Activated CD4-positive, alpha-beta T cell treated with anti-CD3 and anti-CD28 coated beads for 1 hour (primary cell): ENCODE measurements around the gene SLC9A9.
"Not testable (repeated sequence)": the region's sequence is repeated elsewhere in the genome, so short reads cannot be mapped to it uniquely, and the experiment has no call there.

Experiments
- DNase-seq: peaks from one replicate; pipeline ENCODE4 v3.0.0-alpha.2; 2020

Gene SLC9A9

DNA sequence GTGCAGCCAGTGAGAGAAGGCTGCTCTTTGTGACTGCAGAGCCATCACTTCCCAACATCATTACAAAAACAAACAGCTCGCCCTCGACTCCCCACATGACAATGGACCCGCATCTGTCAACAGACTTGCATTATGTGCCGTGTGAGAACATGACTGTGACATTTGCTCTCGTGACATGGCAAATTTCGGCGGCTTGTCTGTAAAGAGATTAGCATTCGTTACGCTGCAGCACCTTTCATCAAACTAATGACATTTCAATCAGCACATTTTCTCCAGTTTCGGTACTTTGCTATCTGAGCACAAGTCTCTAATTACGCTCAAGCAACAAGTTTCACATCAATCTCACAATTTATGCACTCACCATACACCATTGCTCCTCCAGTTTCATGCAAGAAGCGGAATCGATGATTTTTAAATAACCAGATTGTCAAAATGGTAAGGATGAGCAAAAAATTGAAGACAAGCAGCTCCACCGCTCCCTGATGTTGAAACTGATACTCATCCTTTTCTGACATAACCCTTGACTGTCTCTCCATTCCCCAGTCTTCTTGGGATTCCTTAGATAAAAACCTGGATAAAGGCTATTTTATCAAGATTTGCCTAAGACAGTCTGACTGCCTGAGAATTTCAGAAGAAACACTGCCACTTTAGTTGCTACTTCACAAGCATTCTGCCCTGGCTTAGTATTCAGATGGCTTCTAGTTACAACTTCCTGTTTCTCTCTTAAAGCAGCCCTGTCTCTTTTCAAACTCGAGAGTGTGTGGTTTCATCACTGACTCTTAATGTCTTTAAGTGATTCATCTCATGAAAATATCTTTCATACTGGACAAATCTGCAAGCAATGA lies at the start of gene SLC9A9:
Gene SLC9A9, minus strand, starts transcription at position 682 of the 845 bp plus-strand sequence. Its CDS starts 146 bp downstream, at position 536.
- DNase-seq, result no peak

DNA sequence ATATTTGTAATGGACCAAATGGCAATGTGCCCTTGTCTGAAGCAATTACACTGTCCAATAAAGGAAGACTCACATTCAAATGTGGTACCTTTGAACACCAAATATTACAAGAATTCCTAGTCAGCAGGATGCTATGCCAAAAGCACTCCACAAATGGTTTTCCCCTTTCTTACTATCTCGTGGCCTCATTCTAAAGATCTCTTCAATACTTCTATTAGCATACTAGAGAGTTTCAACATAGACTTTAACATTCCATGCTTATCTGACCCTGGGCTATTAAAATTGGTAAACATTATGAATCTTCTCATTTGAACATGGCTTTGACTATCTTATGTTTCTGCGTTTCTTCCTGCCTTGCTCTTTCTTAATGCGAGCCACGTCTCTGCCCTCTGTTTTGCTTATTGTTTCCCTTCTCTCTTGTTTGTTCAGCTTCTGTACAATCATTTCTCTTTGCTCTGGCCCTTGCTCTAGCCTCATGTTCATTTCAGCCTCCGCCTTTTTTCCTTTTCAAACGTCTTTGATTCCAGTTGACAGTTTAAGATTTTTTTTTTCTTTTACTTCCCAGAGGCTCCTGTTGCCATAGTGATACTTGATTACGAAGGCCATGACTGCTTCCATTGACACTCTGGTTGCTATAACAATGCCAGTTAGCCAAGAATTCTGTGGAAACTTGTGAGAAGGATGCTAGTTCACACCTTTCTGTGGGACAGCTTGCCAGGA lies 49.5 kb upstream of the SLC9A9 start:
- no peak for DNase-seq

- DNase-seq, result no peak
Measured at GRCh38 chr3:143896486-143896885, 48.2 kb upstream of the SLC9A9 start.

DNA sequence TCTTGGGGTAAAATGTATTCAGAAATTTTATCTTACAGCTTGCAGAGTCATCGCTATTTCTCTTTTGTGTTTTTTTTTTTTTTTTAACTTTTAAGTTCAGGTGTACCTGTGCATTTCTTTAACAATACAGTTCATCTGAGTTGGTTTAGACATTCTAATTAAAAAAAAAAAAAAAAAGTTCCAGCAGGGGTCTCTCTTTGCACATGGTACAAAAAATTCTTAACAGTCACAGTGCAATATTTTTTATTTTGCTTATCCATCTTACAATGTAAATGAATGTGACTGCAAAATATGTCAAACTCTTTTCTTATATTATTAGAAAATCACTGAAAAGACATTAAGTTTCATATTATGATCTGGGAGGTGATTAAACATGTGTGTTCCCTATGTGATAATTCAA lies 47.5 kb upstream of the SLC9A9 start:
- no peak for DNase-seq

DNA sequence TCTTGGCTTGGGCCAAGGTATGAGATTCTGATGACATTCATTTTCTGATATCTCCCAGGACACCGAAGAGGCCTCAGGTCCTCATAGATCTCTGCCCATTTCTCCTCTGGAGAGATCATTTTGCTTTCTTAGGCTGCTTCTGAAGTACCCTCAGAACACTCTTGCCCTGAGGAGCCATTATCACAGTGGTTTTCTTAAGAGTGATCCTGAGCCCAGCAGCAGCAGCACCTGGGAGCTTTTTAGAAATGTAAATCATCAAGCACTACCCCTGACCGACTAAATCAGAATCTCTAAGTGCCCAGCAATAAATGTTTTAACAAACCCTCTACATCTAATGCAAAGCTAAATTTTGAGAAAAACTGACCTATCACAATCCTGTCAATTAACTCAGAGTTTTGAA lies 40.6 kb upstream of the SLC9A9 start:
- DNase-seq, result no peak

DNA sequence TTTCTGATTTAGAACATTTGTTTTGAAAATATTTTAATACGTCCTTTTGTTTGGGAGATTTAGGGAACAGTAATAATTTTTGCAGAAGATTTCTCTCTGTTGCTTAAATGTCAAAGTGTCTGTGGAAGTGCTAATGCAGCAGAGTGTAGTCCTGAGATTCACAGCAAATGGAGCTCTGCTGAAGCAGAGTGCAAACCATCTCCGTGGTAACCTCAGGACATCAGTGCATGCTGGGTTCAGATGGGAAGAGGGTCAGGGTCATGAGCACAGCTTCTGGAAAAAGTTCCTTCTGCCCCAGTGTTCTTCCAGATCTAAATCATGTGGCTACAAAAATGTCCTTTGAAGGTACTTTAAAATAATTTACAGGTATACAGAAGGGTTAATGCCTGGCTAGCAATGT lies 39.9 kb upstream of the SLC9A9 start:
- DNase-seq, result no peak

DNA sequence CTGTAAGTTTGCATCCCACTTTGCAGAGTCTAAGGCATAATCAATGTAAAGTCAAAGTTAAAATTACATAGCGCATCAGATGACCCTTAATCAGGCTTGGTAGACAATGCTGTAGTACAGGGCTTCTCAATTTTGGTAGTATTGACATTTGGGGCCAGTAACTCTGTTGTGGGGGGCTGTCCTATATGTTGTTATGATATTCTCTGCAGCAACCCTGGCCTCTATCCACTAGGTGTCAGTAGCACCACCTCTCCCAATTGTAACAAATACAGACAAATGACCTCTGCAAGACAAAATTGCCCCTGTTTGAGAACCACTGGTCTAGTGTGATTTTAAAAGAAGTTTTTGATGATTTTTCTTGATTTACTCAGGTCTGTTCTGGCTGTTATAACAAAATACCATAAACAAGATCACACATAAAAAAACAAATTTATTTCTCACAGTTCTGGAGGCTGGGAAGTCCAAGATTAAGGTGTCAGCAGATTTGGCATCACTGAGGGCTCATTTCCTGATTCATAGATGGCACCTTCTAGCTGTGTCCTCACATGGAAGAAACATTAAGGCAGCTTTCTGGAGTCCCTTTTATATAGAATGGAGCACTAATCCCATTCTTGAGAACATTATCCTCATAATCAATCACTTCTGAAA lies 37.6 kb upstream of the SLC9A9 start:
- DNase-seq, result no peak

- DNase-seq, result no peak
Measured at GRCh38 chr3:143884861-143885260, 36.6 kb upstream of the SLC9A9 start.

GRCh38 chr3:143883151-143883550 lies 34.9 kb upstream of the SLC9A9 start:
- no peak for DNase-seq

- DNase-seq, result no peak
Measured at GRCh38 chr3:143881095-143881494, 32.8 kb upstream of the SLC9A9 start.

GRCh38 chr3:143875546-143875945 lies 27.3 kb upstream of the SLC9A9 start:
- DNase-seq, result no peak

GRCh38 chr3:143873553-143873952 lies 25.3 kb upstream of the SLC9A9 start:
- DNase-seq, result not testable (repeated sequence)

DNA sequence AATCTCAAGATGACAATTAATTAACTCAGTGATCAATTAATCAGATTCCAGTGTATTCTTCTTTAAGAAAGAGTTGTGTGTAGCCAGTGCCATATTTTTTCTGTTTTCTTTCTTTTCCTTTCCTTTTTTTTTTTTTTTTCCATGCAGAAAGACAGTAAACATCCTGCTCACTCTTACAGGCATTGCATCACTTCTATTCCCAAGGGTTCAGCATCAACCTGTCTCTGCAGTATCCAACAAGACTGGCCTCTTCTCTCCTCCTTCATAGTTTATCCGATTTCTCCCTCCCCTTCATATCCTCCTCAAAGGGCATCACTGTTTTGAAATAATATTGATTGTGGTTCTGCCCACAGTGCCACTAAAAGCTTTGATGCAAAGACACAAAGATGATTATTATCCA lies 17.0 kb upstream of the SLC9A9 start:
- no peak for DNase-seq

DNA sequence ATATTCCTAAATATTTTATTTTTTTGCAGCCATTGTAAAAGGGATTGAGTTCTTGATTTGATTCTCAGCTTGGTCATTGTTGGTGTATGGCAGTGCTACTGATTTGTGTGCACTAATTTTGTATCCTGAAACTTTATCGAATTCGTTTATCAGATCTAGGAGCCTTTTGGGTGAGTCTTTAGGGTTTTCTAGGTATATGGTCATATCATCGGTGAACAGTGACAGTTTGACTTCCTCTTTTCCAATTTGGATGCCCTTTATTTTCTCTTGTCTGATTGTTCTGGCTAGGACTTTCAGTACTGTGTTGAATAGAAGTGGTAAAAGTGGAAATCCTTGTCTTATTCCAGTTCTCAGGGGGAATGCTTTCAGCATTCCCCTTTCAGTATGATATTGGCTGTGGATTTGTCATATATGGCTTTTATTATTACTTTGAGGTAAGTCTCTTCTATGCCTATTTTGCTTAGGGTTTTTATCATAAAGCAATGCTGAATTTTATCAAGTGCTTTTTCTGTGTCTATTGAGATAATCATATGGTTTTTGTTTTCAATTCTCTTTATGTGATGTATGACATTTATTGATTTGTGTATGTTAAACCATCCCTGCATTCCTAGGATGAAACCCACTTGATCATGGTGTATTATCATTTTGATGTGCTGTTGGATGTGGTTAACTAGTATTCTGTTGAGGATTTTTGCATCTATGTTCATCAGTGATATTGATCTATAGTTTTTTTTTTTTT lies 11.4 kb upstream of the SLC9A9 start:
- no peak for DNase-seq

GRCh38 chr3:143856252-143856970 lies 8.1 kb upstream of the SLC9A9 start:
- DNase-seq, result no peak

- DNase-seq, result no peak
Measured at GRCh38 chr3:143855183-143855582, 6.9 kb upstream of the SLC9A9 start.

DNA sequence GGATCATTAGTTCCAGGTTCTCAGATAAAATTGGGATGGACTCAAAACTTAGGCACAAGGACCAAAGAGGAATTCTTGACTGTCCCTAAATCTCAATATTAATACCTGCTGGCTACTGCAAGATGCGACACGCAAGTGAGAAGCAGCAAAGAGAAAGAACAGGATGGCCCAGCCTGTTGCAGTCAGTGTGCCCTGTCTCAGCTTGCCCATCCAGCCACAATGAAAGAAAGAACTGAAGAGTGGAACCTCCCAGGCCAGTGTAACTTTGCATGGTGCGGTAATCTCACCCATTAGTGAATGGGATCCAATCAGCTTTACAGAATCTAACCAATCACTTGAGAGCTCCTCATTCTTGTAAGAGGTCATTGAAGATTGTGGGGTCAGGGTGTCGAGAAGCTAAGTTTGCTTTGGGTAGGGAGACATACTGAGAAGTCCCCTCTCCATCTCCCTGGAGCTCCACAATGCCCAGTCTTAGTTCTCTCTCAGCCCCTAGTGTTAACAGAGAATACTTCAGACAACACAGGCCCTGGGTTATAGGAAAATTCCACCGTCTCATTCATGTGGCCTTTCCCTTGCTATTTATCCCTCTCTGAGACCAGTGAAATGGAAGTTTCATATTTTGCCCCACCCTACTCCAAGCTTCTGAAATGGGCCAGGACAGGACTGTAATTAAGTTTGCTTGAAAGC lies 3.2 kb upstream of the SLC9A9 start:
- DNase-seq, result no peak

GRCh38 chr3:143850877-143851276 lies 2.6 kb upstream of the SLC9A9 start:
- DNase-seq, result no peak

GRCh38 chr3:143849854-143850549 lies 1.7 kb upstream of the SLC9A9 start:
- no peak for DNase-seq

DNA sequence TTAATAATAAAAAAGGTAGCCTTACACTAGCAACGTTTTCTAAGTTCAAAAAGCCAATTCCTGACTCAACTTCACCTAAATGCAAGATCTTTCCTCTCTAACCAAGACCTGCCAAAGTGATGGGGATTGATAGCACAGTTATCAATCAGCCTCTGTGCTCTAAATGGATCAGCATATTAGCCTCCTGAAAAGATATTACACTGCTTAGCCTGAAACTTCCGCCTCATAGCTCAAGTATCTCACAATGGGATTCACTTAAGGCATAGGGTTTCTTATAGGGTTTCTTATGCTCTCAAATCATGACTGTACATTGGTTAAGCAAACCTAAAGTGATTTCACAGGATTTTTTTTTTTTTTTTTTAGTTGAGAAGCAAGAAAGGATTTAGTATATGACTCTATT lies 436 bp upstream of the SLC9A9 start:
- no peak for DNase-seq

- DNase-seq, result no peak
Measured at GRCh38 chr3:143843587-143843986, 4.7 kb downstream of the SLC9A9 start.
